Measurements from ENCODE around the gene GRIK2. TPM values are rescaled to one million over a fixed set of nuclear protein-coding genes. Genes with fewer than 3 reads are reported as not detected.

The GRIK2 gene
- total RNA-seq, 1 donor from 2014 or later = 95.5 TPM

DNA sequence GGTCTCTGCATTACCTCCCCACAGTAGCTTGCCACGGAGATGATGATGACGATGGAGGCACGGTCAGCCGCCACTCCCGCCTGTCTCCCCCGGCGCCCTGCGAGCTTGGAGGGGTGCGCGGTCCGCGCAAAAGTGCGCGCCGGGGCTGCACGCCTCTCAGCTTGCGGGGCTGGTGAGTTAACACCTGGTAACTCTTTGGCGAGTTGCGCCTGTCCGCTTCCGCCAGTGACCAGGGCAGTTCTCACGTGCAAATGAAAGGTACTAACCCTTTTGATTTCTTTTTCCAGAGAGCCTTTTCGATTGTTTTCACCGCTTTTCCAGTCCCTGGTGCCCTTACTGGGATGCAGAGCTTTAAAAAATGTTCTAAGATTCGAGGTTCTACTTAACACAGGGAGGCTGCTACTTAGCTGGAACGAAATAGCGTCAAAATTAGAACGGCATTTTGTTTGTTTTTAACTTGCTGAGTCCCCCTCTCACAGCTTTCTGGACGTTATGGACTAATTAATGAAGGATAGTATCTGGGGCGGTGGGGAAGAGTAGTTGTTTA is 6.2 kb downstream of the GRIK2 start:
- no peak for TF ChIP-seq CTCF (IDR thresholded peaks at IDR 0.05; ENCODE audit: partially characterized antibody, unreplicated experiment)
- H3K27me3 Mint-ChIP-seq (ENCODE audit: unreplicated experiment) = peaks cover 8% of the 10 kb centered on the region
- H3K4me3 Mint-ChIP-seq (ENCODE audit: unreplicated experiment) = peak overlapping the region; percentile 86
- H3K36me3 Mint-ChIP-seq (ENCODE audit: unreplicated experiment) = peaks cover 8% of the 10 kb centered on the region
- peaks cover 15% of the 10 kb centered on the region for H3K9me3 Mint-ChIP-seq (ENCODE audit: unreplicated experiment)
- peaks cover 39% of the 10 kb centered on the region for H3K4me1 Mint-ChIP-seq (ENCODE audit: low read depth, unreplicated experiment)
- H3K27ac Mint-ChIP-seq (ENCODE audit: unreplicated experiment) = no peak overlapping the region
- DNase-seq = peak; percentile 36

DNA sequence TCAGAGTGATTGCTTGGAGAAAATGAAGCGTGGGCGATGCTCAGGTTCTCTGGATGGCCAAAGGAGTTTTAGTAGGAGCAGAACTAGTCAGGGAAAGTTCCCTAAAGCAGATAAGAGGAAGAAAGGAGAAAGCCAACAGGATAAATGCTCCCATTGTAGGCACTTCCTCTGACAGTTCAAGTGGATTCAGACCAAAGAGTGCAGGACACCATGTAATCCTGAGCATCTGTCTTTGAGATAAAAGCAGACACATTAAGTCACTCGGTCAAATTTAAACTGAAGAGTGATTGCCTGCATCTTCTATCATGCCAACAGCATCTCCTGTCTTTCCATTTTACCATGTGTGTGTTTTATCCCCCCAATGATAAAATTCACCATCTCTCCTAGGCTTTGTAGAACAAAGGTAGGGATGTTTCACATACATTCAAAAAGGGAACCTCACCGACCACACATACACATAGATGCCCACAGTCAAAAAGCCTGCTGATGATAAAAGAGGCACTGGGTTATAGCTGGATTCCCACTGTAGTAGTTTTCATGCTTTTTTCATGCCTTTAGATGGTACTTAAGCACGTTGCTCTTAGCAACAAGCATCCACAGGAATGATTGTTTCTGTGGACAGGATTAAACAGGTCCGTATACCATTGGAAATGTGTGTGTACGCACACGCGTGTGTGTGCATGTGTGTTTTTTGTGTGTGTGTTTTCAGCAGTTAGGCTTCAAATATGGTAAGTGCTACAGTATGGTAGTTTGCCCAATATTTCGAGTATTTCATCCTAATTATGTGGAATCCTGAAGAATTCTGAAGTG is 7.0 kb downstream of the GRIK2 start:
- DNase-seq = no peak
- peaks cover 8% of the 10 kb centered on the region for H3K27me3 Mint-ChIP-seq (ENCODE audit: unreplicated experiment)
- H3K4me3 Mint-ChIP-seq (ENCODE audit: unreplicated experiment) = peak overlapping the region; percentile 86
- H3K9me3 Mint-ChIP-seq (ENCODE audit: unreplicated experiment) = peaks cover 15% of the 10 kb centered on the region
- no peak for TF ChIP-seq CTCF (IDR thresholded peaks at IDR 0.05; ENCODE audit: partially characterized antibody, unreplicated experiment)
- H3K4me1 Mint-ChIP-seq (ENCODE audit: low read depth, unreplicated experiment) = peaks cover 39% of the 10 kb centered on the region
- H3K36me3 Mint-ChIP-seq (ENCODE audit: unreplicated experiment) = peaks cover 8% of the 10 kb centered on the region
- H3K27ac Mint-ChIP-seq (ENCODE audit: unreplicated experiment) = no peak overlapping the region

DNA sequence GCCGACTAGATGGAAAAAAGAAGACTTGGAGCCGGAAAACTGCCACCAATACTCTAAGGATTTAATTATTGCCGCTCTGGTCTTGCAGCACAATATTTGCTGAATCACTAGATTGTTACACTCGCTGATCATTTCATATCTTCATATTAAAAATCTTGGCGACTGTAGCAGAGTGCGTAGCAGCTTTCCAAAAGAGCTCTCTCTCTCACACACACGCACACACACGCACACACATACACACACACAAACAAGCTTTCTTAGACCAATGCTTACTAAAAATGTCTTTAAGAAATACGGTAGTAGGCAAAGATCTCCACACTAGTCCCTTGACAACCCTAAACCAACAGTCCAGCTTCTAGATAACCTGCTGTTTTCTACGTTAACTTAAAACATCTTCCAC is 7.7 kb downstream of the GRIK2 start:
- no peak for DNase-seq
- Mint-ChIP-seq H3K4me1 (ENCODE audit: low read depth, unreplicated experiment) (peaks cover 38% of the 10 kb centered on the region), H3K9me3 (ENCODE audit: unreplicated experiment) (peaks cover 15% of the 10 kb centered on the region), H3K27me3 (ENCODE audit: unreplicated experiment) (peaks cover 8% of the 10 kb centered on the region), H3K36me3 (ENCODE audit: unreplicated experiment) (peaks cover 8% of the 10 kb centered on the region), H3K27ac (ENCODE audit: unreplicated experiment) (no peak overlapping the region), H3K4me3 (ENCODE audit: unreplicated experiment) (peak overlapping the region; percentile 50)
- no peak for TF ChIP-seq CTCF (IDR thresholded peaks at IDR 0.05; ENCODE audit: partially characterized antibody, unreplicated experiment)

- Mint-ChIP-seq H3K4me3 (ENCODE audit: unreplicated experiment) (peak overlapping the region; percentile 92), H3K27me3 (ENCODE audit: unreplicated experiment) (peaks cover 8% of the 10 kb centered on the region), H3K36me3 (ENCODE audit: unreplicated experiment) (peaks cover 8% of the 10 kb centered on the region), H3K9me3 (ENCODE audit: unreplicated experiment) (peaks cover 15% of the 10 kb centered on the region), H3K27ac (ENCODE audit: unreplicated experiment) (no peak overlapping the region), H3K4me1 (ENCODE audit: low read depth, unreplicated experiment) (peaks cover 32% of the 10 kb centered on the region)
- DNase-seq = peak; percentile 78
- TF ChIP-seq CTCF (IDR thresholded peaks at IDR 0.05; ENCODE audit: partially characterized antibody, unreplicated experiment) = no peak
Observed at GRCh38 chr6:101401792-101402621, 8.5 kb downstream of the GRIK2 start.
